ENCODE data around the gene KIF18A. TPM values are rescaled to one million over a fixed set of nuclear protein-coding genes. Genes with fewer than 3 reads are reported as not detected.
"Not testable (repeated sequence)": the region's sequence is repeated elsewhere in the genome, so short reads cannot be mapped to it uniquely, and the experiment has no call there.

Gene KIF18A
- total RNA-seq, 2 experiments from 2014 or later, result 26.0 to 26.7 TPM

GRCh38 chr11:28102300-28102699 lies 5.7 kb downstream of the KIF18A start:
- H3K27me3 Mint-ChIP-seq, H3K27ac Mint-ChIP-seq, H3K9me3 Mint-ChIP-seq, DNase-seq, POLR2A ChIA-PET, H3K4me3 Mint-ChIP-seq, CTCF ChIA-PET: not testable (repeated sequence)
- peaks cover 29% of the 10 kb centered on the region for H3K36me3 Mint-ChIP-seq (ENCODE audit: low read depth)
- peaks cover 34% of the 10 kb centered on the region for H3K4me1 Mint-ChIP-seq

GRCh38 chr11:28100665-28101064 lies 7.3 kb downstream of the KIF18A start:
- peaks cover 37% of the 10 kb centered on the region for H3K36me3 Mint-ChIP-seq (ENCODE audit: low read depth)
- POLR2A ChIA-PET, result no interaction called here

GRCh38 chr11:28099715-28100114 lies 8.2 kb downstream of the KIF18A start:
- CTCF ChIA-PET, result no interaction called here
- POLR2A ChIA-PET, result no interaction called here
- Mint-ChIP-seq H3K36me3 (ENCODE audit: low read depth) (peaks cover 42% of the 10 kb centered on the region), H3K4me3 (no peak overlapping the region), H3K4me1 (peaks cover 25% of the 10 kb centered on the region), H3K27ac (no peak overlapping the region), H3K9me3 (no peaks in the 10 kb centered on the region), H3K27me3 (no peaks in the 10 kb centered on the region)
- DNase-seq, result no peak

More at GRCh38 chr11:28100665-28101064, 7.3 kb downstream of the KIF18A start:
- H3K9me3 Mint-ChIP-seq, result no peaks in the 10 kb centered on the region
- no peaks in the 10 kb centered on the region for H3K27me3 Mint-ChIP-seq
- DNase-seq, result no peak
- no peak overlapping the region for H3K27ac Mint-ChIP-seq
- H3K4me3 Mint-ChIP-seq, result no peak overlapping the region
- CTCF ChIA-PET, result no interaction called here
- peaks cover 30% of the 10 kb centered on the region for H3K4me1 Mint-ChIP-seq

GRCh38 chr11:28098257-28098656 lies 9.7 kb downstream of the KIF18A start:
- no peaks in the 10 kb centered on the region for H3K27me3 Mint-ChIP-seq
- no peak for DNase-seq
- peaks cover 18% of the 10 kb centered on the region for H3K4me1 Mint-ChIP-seq
- ChIA-PET CTCF (no interaction called here), POLR2A (interaction anchor here (3.6 kb wide), 1 partner anchor 10 kb away, joined by 14 read pairs; the partner anchor contains the start of genes KIF18A and METTL15)
- no peak overlapping the region for H3K27ac Mint-ChIP-seq
- peaks cover 51% of the 10 kb centered on the region for H3K36me3 Mint-ChIP-seq (ENCODE audit: low read depth)
- no peaks in the 10 kb centered on the region for H3K9me3 Mint-ChIP-seq
- no peak overlapping the region for H3K4me3 Mint-ChIP-seq

- Mint-ChIP-seq H3K9me3 (no peaks in the 10 kb centered on the region), H3K27me3 (no peaks in the 10 kb centered on the region), H3K36me3 (ENCODE audit: low read depth) (peaks cover 44% of the 10 kb centered on the region), H3K4me3 (no peak overlapping the region), H3K27ac (no peak overlapping the region), H3K4me1 (peaks cover 4% of the 10 kb centered on the region)
- ChIA-PET CTCF (interaction anchor here (0.6 kb wide), 1 partner anchor 45 kb away, joined by 3 read pairs; no protein-coding TSS in a partner anchor), POLR2A (interaction anchor here (1.4 kb wide), 1 partner anchor 15 kb away, joined by 3 read pairs; the partner anchor contains the start of genes KIF18A and METTL15)
- DNase-seq, result no peak
These were observed 15.2 kb downstream of the KIF18A start for GRCh38 chr11:28092786-28093185.

- CTCF ChIA-PET, result no interaction called here
- Mint-ChIP-seq H3K27ac (no peak overlapping the region), H3K9me3 (no peaks in the 10 kb centered on the region), H3K27me3 (no peaks in the 10 kb centered on the region), H3K36me3 (ENCODE audit: low read depth) (peaks cover 35% of the 10 kb centered on the region), H3K4me1 (peaks cover 1% of the 10 kb centered on the region), H3K4me3 (no peak overlapping the region)
- DNase-seq, result no peak
- POLR2A ChIA-PET, result interaction anchor here (0.9 kb wide), 1 partner anchor 17 kb away, joined by 6 read pairs; the partner anchor contains the start of gene KIF18A
These were observed 17.8 kb downstream of the KIF18A start for GRCh38 chr11:28090052-28090749.

- DNase-seq, result no peak
- no peaks in the 10 kb centered on the region for H3K27me3 Mint-ChIP-seq
- H3K4me3 Mint-ChIP-seq, result no peak overlapping the region
- no peak overlapping the region for H3K27ac Mint-ChIP-seq
- POLR2A ChIA-PET, result interaction anchor here (0.9 kb wide), 1 partner anchor 18 kb away, joined by 6 read pairs; the partner anchor contains the start of gene KIF18A
- H3K36me3 Mint-ChIP-seq (ENCODE audit: low read depth), result peaks cover 31% of the 10 kb centered on the region
- no peaks in the 10 kb centered on the region for H3K9me3 Mint-ChIP-seq
- CTCF ChIA-PET, result no interaction called here
- no peaks in the 10 kb centered on the region for H3K4me1 Mint-ChIP-seq
These were observed 18.6 kb downstream of the KIF18A start for GRCh38 chr11:28089378-28089777.

GRCh38 chr11:28087693-28088092 lies 20.3 kb downstream of the KIF18A start:
- H3K27ac Mint-ChIP-seq, H3K9me3 Mint-ChIP-seq, CTCF ChIA-PET, POLR2A ChIA-PET, H3K27me3 Mint-ChIP-seq, H3K4me3 Mint-ChIP-seq, H3K4me1 Mint-ChIP-seq, DNase-seq: not testable (repeated sequence)
- peaks cover 27% of the 10 kb centered on the region for H3K36me3 Mint-ChIP-seq (ENCODE audit: low read depth)

GRCh38 chr11:28087192-28087591 lies 20.8 kb downstream of the KIF18A start:
- H3K4me1 Mint-ChIP-seq, H3K9me3 Mint-ChIP-seq, POLR2A ChIA-PET, H3K4me3 Mint-ChIP-seq, H3K27me3 Mint-ChIP-seq, H3K27ac Mint-ChIP-seq, DNase-seq: not testable (repeated sequence)
- peaks cover 29% of the 10 kb centered on the region for H3K36me3 Mint-ChIP-seq (ENCODE audit: low read depth)
- CTCF ChIA-PET, result interaction anchor here (0.7 kb wide), 1 partner anchor 51 kb away, joined by 3 read pairs; no protein-coding TSS in a partner anchor

- H3K9me3 Mint-ChIP-seq, result no peaks in the 10 kb centered on the region
- CTCF ChIA-PET, result interaction anchor here (0.7 kb wide), 1 partner anchor 50 kb away, joined by 3 read pairs; no protein-coding TSS in a partner anchor
These were observed 21.4 kb downstream of the KIF18A start for GRCh38 chr11:28086569-28086968.

GRCh38 chr11:28083118-28083517 lies 24.8 kb downstream of the KIF18A start:
- peaks cover 41% of the 10 kb centered on the region for H3K36me3 Mint-ChIP-seq (ENCODE audit: low read depth)
- ChIA-PET CTCF (no interaction called here), POLR2A (no interaction called here)
- no peak overlapping the region for H3K4me3 Mint-ChIP-seq
- no peaks in the 10 kb centered on the region for H3K9me3 Mint-ChIP-seq
- no peaks in the 10 kb centered on the region for H3K4me1 Mint-ChIP-seq
- DNase-seq, result no peak
- no peaks in the 10 kb centered on the region for H3K27me3 Mint-ChIP-seq
- H3K27ac Mint-ChIP-seq, result no peak overlapping the region

More at GRCh38 chr11:28086569-28086968, 21.4 kb downstream of the KIF18A start:
- peaks cover 35% of the 10 kb centered on the region for H3K36me3 Mint-ChIP-seq (ENCODE audit: low read depth)
- H3K27me3 Mint-ChIP-seq, result no peaks in the 10 kb centered on the region
- POLR2A ChIA-PET, result no interaction called here
- DNase-seq, result no peak
- no peak overlapping the region for H3K27ac Mint-ChIP-seq
- H3K4me1 Mint-ChIP-seq, result no peaks in the 10 kb centered on the region
- no peak overlapping the region for H3K4me3 Mint-ChIP-seq

- no peaks in the 10 kb centered on the region for H3K27me3 Mint-ChIP-seq
- no peak overlapping the region for H3K4me3 Mint-ChIP-seq
- no peak overlapping the region for H3K27ac Mint-ChIP-seq
- H3K36me3 Mint-ChIP-seq (ENCODE audit: low read depth), result peaks cover 39% of the 10 kb centered on the region
- H3K9me3 Mint-ChIP-seq, result no peaks in the 10 kb centered on the region
- no peaks in the 10 kb centered on the region for H3K4me1 Mint-ChIP-seq
- POLR2A ChIA-PET, result interaction anchor here (3.2 kb wide), 1 partner anchor 30 kb away, joined by 13 read pairs; the partner anchor contains the start of genes KIF18A and METTL15
- no peak for DNase-seq
- CTCF ChIA-PET, result no interaction called here
These were observed 30.4 kb downstream of the KIF18A start for GRCh38 chr11:28077521-28077920.

- DNase-seq, result no peak
- no peaks in the 10 kb centered on the region for H3K4me1 Mint-ChIP-seq
- ChIA-PET POLR2A (no interaction called here), CTCF (interaction anchor here (0.7 kb wide), 1 partner anchor 421 kb away, joined by 3 read pairs; no protein-coding TSS in a partner anchor)
- H3K27ac Mint-ChIP-seq, result no peak overlapping the region
- H3K9me3 Mint-ChIP-seq, result no peaks in the 10 kb centered on the region
- peaks cover 39% of the 10 kb centered on the region for H3K36me3 Mint-ChIP-seq (ENCODE audit: low read depth)
- H3K4me3 Mint-ChIP-seq, result no peak overlapping the region
- no peaks in the 10 kb centered on the region for H3K27me3 Mint-ChIP-seq
These were observed 35.6 kb downstream of the KIF18A start for GRCh38 chr11:28072321-28072720.

GRCh38 chr11:28071305-28071704 lies 36.7 kb downstream of the KIF18A start:
- DNase-seq, result no peak
- Mint-ChIP-seq H3K9me3 (no peaks in the 10 kb centered on the region), H3K27ac (no peak overlapping the region), H3K27me3 (no peaks in the 10 kb centered on the region), H3K4me3 (no peak overlapping the region), H3K36me3 (ENCODE audit: low read depth) (peaks cover 39% of the 10 kb centered on the region), H3K4me1 (no peaks in the 10 kb centered on the region)
- POLR2A ChIA-PET, result no interaction called here
- CTCF ChIA-PET, result no interaction called here

Data from activated CD4-positive, alpha-beta memory T cell treated with anti-CD3 and anti-CD28 coated beads, Interleukin-2, amount 10 ng/mL, durations not matched to agents 7 days and 5 days (primary cell).